Osteoblast (primary cell): ENCODE measurements around the gene BAIAP2. TPM values are rescaled to one million over a fixed set of nuclear protein-coding genes. Genes with fewer than 3 reads are reported as not detected.

Experiments
- DNase-seq: peaks from one replicate; pipeline ENCODE4 v3.0.0; 2011; ENCODE audit warnings: low spot score, mixed read lengths; ENCODE audit not compliant: insufficient read length; ENCODE audit errors: missing footprints
- H2AFZ ChIP-seq: 2 replicates; pipeline ENCODE4 v1.6.0; 2011; ENCODE audit warnings: mild to moderate bottlenecking, low read length
- H3K27ac ChIP-seq: 2 replicates; pipeline ENCODE4 v1.5.1; 2011; ENCODE audit warnings: mild to moderate bottlenecking, low read depth, low read length, moderate library complexity
- H3K27me3 ChIP-seq: 2 replicates; pipeline ENCODE4 v1.6.0; 2012; ENCODE audit warnings: mild to moderate bottlenecking, control low read depth, inconsistent platforms, low read length, moderate library complexity; ENCODE audit not compliant: insufficient read depth
- H3K36me3 ChIP-seq: 2 replicates; pipeline ENCODE4 v1.5.1; 2011; ENCODE audit warnings: mild to moderate bottlenecking, low read length, control low read depth, moderate library complexity; ENCODE audit not compliant: insufficient read depth
- H3K4me1 ChIP-seq: 2 replicates; pipeline ENCODE4 v1.5.1; 2011; ENCODE audit warnings: mild to moderate bottlenecking, low read length, control low read depth, moderate library complexity; ENCODE audit not compliant: insufficient read depth
- H3K4me2 ChIP-seq: 2 replicates; pipeline ENCODE4 v1.6.0; 2011; ENCODE audit warnings: mild to moderate bottlenecking, low read length; ENCODE audit not compliant: insufficient read depth
- H3K4me3 ChIP-seq: fragments of 200-600 bp; sonication (generic); 3 replicates; pipeline ENCODE4 v1.5.1; 2012; ENCODE audit warnings: mild to moderate bottlenecking, low read length, inconsistent platforms; ENCODE audit not compliant: insufficient read depth
- H3K79me2 ChIP-seq: 2 replicates; pipeline ENCODE4 v1.6.0; 2012; ENCODE audit warnings: mild to moderate bottlenecking, low read length, control low read depth, inconsistent platforms; ENCODE audit not compliant: insufficient read depth
- H3K9me3 ChIP-seq: 2 replicates; pipeline ENCODE4 v1.5.1; 2011; ENCODE audit warnings: low read depth, low read length, control low read depth
- H4K20me1 ChIP-seq: 2 replicates; pipeline ENCODE4 v1.6.0; 2012; ENCODE audit warnings: mild to moderate bottlenecking, low read length, control low read depth; ENCODE audit not compliant: insufficient read depth
- CTCF ChIP-seq: IDR thresholded peaks from 2 replicates; pipeline ENCODE4 v1.5.1; 2011; ENCODE audit warnings: mild to moderate bottlenecking, low read depth, low read length, moderate library complexity; ENCODE audit errors: extremely low read depth
- total RNA-seq: library from RNA; depleted of rRNA; stranded (reverse); fragments of >200 nt; gene quantifications from 2 replicates; pipeline ENCODE4 v1.2.3, GENCODE V29; 2012

Gene BAIAP2
- total RNA-seq, 1 donor = 15.6 TPM

GRCh38 chr17:81080019-81080418 lies 45.1 kb downstream of the BAIAP2 start:
- no peak for TF ChIP-seq CTCF

GRCh38 chr17:81081222-81082176 lies 46.5 kb downstream of the BAIAP2 start:
- Histone ChIP-seq H4K20me1 (peaks cover 12% of the 10 kb centered on the region), H3K4me2 (no peak overlapping the region), H3K4me1 (no peaks in the 10 kb centered on the region), H3K27ac (no peak overlapping the region), H2AFZ (no peak overlapping the region), H3K4me3 (no peak overlapping the region), H3K36me3 (peaks cover 2% of the 10 kb centered on the region), H3K9me3 (no peaks in the 10 kb centered on the region), H3K79me2 (no peaks in the 10 kb centered on the region), H3K27me3 (no peaks in the 10 kb centered on the region)
- no peak for TF ChIP-seq CTCF
- DNase-seq = no peak

More at GRCh38 chr17:81080019-81080418, 45.1 kb downstream of the BAIAP2 start:
- H2AFZ ChIP-seq = no peak overlapping the region
- no peak overlapping the region for H3K4me2 ChIP-seq
- no peaks in the 10 kb centered on the region for H3K9me3 ChIP-seq
- no peaks in the 10 kb centered on the region for H3K27me3 ChIP-seq
- H3K36me3 ChIP-seq = peaks cover 3% of the 10 kb centered on the region
- no peak for DNase-seq
- no peak overlapping the region for H3K4me3 ChIP-seq
- H3K79me2 ChIP-seq = no peaks in the 10 kb centered on the region
- H4K20me1 ChIP-seq = peaks cover 12% of the 10 kb centered on the region
- H3K4me1 ChIP-seq = no peaks in the 10 kb centered on the region
- H3K27ac ChIP-seq = no peak overlapping the region

GRCh38 chr17:81082177-81083073 lies 47.5 kb downstream of the BAIAP2 start:
- no peak overlapping the region for H3K27ac ChIP-seq
- no peaks in the 10 kb centered on the region for H3K9me3 ChIP-seq
- H3K79me2 ChIP-seq = no peaks in the 10 kb centered on the region
- H3K4me3 ChIP-seq = no peak overlapping the region
- DNase-seq = no peak
- H3K4me2 ChIP-seq = no peak overlapping the region
- H4K20me1 ChIP-seq = peaks cover 12% of the 10 kb centered on the region
- H3K27me3 ChIP-seq = no peaks in the 10 kb centered on the region
- H2AFZ ChIP-seq = no peak overlapping the region
- H3K4me1 ChIP-seq = no peaks in the 10 kb centered on the region
- peaks cover 2% of the 10 kb centered on the region for H3K36me3 ChIP-seq
- no peak for TF ChIP-seq CTCF
